ENCODE measurements around the gene RBM19. TPM values are rescaled to one million over a fixed set of nuclear protein-coding genes. Genes with fewer than 3 reads are reported as not detected.

RBM19 gene
- total RNA-seq, 2 donors from 2014 or later = 39.9 to 54.3 TPM

- H3K27ac ChIP-seq = no peak overlapping the region
- ATAC-seq (ENCODE audit: insufficient number of reproducible peaks, low FRiP score, low read depth) (no peak), DNase-seq (ENCODE audit: low spot score) (no peak)
- TF ChIP-seq CTCF (IDR thresholded peaks at IDR 0.05) = no peak
- no peaks in the 10 kb centered on the region for H3K36me3 ChIP-seq
- H3K4me1 ChIP-seq (ENCODE audit: control insufficient read depth in 1 of 2, low read depth in 2 of 2) = peaks cover 0 to 18% of the 10 kb centered on the region in 2 donors
- no peaks in the 10 kb centered on the region for H3K27me3 ChIP-seq (replicated peaks; ENCODE audit: insufficient read depth)
- H3K9me3 ChIP-seq = no peaks in the 10 kb centered on the region
- H3K4me3 ChIP-seq = no peak overlapping the region
Measured at GRCh38 chr12:113852264-113852663, 113.9 kb downstream of the RBM19 start.

GRCh38 chr12:113850309-113851056 is 115.6 kb downstream of the RBM19 start:
- peak; percentile 39 for ATAC-seq (ENCODE audit: insufficient number of reproducible peaks, low FRiP score, low read depth)

GRCh38 chr12:113847856-113848255 is 118.3 kb downstream of the RBM19 start:
- H3K4me3 ChIP-seq = no peak overlapping the region
- no peak overlapping the region for H3K27ac ChIP-seq
- H3K9me3 ChIP-seq = no peaks in the 10 kb centered on the region
- H3K27me3 ChIP-seq (replicated peaks; ENCODE audit: insufficient read depth) = no peaks in the 10 kb centered on the region
- H3K4me1 ChIP-seq (ENCODE audit: control insufficient read depth in 1 of 2, low read depth in 2 of 2) = peaks cover 0 to 18% of the 10 kb centered on the region in 2 donors
- TF ChIP-seq CTCF (IDR thresholded peaks at IDR 0.05) = no peak
- no peak for DNase-seq (ENCODE audit: low spot score)
- no peak for ATAC-seq (ENCODE audit: insufficient number of reproducible peaks, low FRiP score, low read depth)
- H3K36me3 ChIP-seq = peaks cover 12% of the 10 kb centered on the region

More at GRCh38 chr12:113850309-113851056, 115.6 kb downstream of the RBM19 start:
- no peaks in the 10 kb centered on the region for H3K36me3 ChIP-seq
- TF ChIP-seq CTCF (IDR thresholded peaks at IDR 0.05) = no peak
- peak overlapping the region; percentile 43 to 68 for H3K27ac ChIP-seq
- no peak overlapping the region for H3K4me3 ChIP-seq
- H3K4me1 ChIP-seq (ENCODE audit: control insufficient read depth in 1 of 2, low read depth in 2 of 2) = peaks cover 0 to 18% of the 10 kb centered on the region in 2 donors
- H3K27me3 ChIP-seq (replicated peaks; ENCODE audit: insufficient read depth) = no peaks in the 10 kb centered on the region
- no peaks in the 10 kb centered on the region for H3K9me3 ChIP-seq
- no peak for DNase-seq (ENCODE audit: low spot score)

DNA sequence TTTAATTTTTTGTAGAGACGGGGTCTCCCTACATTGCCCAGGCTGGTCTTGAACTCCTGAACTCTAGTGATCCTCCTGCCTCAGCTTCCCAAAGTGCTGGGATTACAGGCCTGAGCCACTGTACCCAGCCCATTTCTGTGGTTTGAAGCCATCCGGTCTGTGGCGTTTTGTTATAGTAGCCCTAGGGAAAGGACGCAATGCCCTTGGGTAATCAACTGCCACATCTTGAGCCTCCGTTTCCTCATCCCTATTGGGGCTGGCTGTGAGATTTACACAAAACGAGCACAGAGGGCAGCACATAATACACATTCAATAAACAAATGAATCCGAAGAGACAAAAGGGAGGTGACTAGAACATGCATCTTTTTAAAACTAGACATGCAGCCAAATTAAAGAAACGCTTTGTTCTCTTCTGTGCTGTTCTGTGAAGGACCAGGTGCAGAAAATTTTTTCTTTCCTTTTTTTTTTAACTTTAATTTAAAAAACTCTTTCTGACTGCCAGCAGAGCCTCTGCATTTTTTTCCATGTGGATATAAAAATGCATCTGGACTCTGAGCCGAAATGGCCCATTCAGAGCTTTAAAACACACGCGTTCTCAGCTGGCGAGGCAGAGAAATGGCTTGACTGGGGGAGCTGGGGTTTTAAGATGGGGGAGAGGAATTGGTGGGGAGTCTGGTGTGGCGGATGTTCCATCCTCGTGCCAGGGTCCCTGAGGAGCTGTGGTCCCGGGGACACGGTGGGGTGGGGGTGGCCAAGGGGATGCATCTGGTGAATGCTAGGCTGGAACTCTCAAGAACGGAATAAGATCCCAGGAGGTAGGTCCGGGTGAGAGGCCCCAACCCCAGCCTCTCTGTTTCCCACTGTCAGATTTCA is 119.0 kb downstream of the RBM19 start:
- no peak for DNase-seq (ENCODE audit: low spot score)
- peaks cover 16% of the 10 kb centered on the region for H3K36me3 ChIP-seq
- no peak overlapping the region for H3K4me3 ChIP-seq
- H3K9me3 ChIP-seq = no peaks in the 10 kb centered on the region
- no peak for ATAC-seq (ENCODE audit: insufficient number of reproducible peaks, low FRiP score, low read depth)
- peaks cover 0 to 18% of the 10 kb centered on the region in 2 donors for H3K4me1 ChIP-seq (ENCODE audit: control insufficient read depth in 1 of 2, low read depth in 2 of 2)
- no peak overlapping the region for H3K27ac ChIP-seq
- H3K27me3 ChIP-seq (replicated peaks; ENCODE audit: insufficient read depth) = no peaks in the 10 kb centered on the region
- TF ChIP-seq CTCF (IDR thresholded peaks at IDR 0.05) = no peak
